Adrenal gland (tissue), 12 donors: ENCODE measurements around the gene STIL. TPM values are rescaled to one million over a fixed set of nuclear protein-coding genes. Genes with fewer than 3 reads are reported as not detected.

ENCODE experiments used
- DNase-seq, 7 donors: peaks; one replicate each; pipeline ENCODE4 v3.0.0-alpha.2; 2019 to 2020
- H3K27ac ChIP-seq, 5 donors: fragments of 200-600 bp; sonication (generic) in 4 of 5; 1 replicate in 3 of 5; 2 replicates in 2 of 5; pipeline versions ENCODE4 v1.5.1 to v1.8.0; 2016 to 2020; ENCODE audit warnings: mild to moderate bottlenecking in 1 of 5
- H3K27me3 ChIP-seq: fragments of 200-600 bp; 2 replicates; pipeline ENCODE4 v1.8.0; 2021
- H3K36me3 ChIP-seq, 2 donors: fragments of 200-600 bp; replicated peaks in 1 of 2; 1 replicate in 1 of 2; 2 replicates in 1 of 2; pipeline versions ENCODE4 v1.5.1 to v1.8.0; 2018 to 2022
- H3K4me1 ChIP-seq, 2 donors: fragments of 200-600 bp; replicated peaks in 1 of 2; 1 replicate in 1 of 2; 2 replicates in 1 of 2; pipeline versions ENCODE4 v1.5.1 to v1.8.0; 2018 to 2021
- H3K4me3 ChIP-seq, 4 donors: fragments of 200-600 bp; sonication (generic) in 3 of 4; one replicate each; pipeline ENCODE4 v1.5.1; 2016 to 2018
- H3K9me3 ChIP-seq, 3 donors: fragments of 200-600 bp; sonication (generic) in 1 of 3; replicated peaks in 1 of 3; 1 replicate in 2 of 3; 2 replicates in 1 of 3; pipeline versions ENCODE4 v1.5.1 to v1.8.0; 2016 to 2021
- POLR2A ChIP-seq, 2 donors: fragments of 450-650 bp; IDR thresholded peaks; one replicate each; pipeline ENCODE4 v1.6.1; 2017; ENCODE audit warnings: antibody characterized with exemption in 2 of 2, mild to moderate bottlenecking in 2 of 2, moderate library complexity in 1 of 2
- WGBS, 4 donors: extraction: QIAGEN DNeasy Blood & Tissue Kit in 2 of 4; methylation state at CpG; one replicate each; pipeline versions ENCODE4 v1.1.5 to v1.1.7; 2013 to 2017; 5-methylcytosine and 5-hydroxymethylcytosine counted together
- intact Hi-C, 2 donors: fragments of 100-400 bp; cut with DNase I; formaldehyde crosslinking; loops; one replicate each; pipeline versions ENCODE4 v1.14.1 to v1.15.0; 2022 to 2023
- polyA plus RNA-seq, 3 donors: library from polyadenylated mRNA; stranded (reverse); fragments of 200-250 nt in 2 of 3; fragments of 350-450 nt in 1 of 3; fragmentation: Illumina TruSeq in 1 of 3; extraction: RNeasy Lipid Tissue Mini Kit (QIAGEN cat#74804) in 1 of 3; gene quantifications; one replicate each; pipeline ENCODE4 v1.2.3, GENCODE V29; 2013 to 2014
- total RNA-seq, 9 donors: library from RNA; depleted of rRNA in 4 of 9; stranded (reverse); fragments of >200 nt in 4 of 9; fragments of 120-200 nt in 1 of 9; fragmentation: NEBNext Ultra II Directional in 1 of 9; extraction: Animal tissue kit (Norgen Biotek cat#: 25700) in 1 of 9; gene quantifications; one replicate each; pipeline versions ENCODE4 v1.1.0 to v1.2.4, GENCODE V29; 2013 to 2023
- TF ChIP-seq, protein P1 (sequence below), 6 experiments: fragments of 450-650 bp in 4 of 6; fragments of 200-600 bp in 2 of 6; sonication (generic) in 1 of 6; IDR thresholded peaks; 1 replicate in 5 of 6; 2 replicates in 1 of 6; pipeline versions ENCODE4 v1.5.1 to v1.8.0; 2016 to 2021; ENCODE audit warnings: antibody characterized with exemption in 6 of 6, mild to moderate bottlenecking in 2 of 6, moderate library complexity in 1 of 6
- donor health status: healthy with polysubstance abuse.
- donor health status: Bipolar disorder and iron deficiency.
- donor health status: DM: yes; HTN: yes; CAD: no.
- donor health status: DM: no; HTN: no; CAD: no.
- donor health status: DM: no; HTN: no; CAD: no.
- donor health status: DM: yes; HTN: yes; CAD: no.

STIL gene
- total and polyA plus RNA-seq, 12 donors, result 0.24 to 7.0 (median 1.4) TPM

DNA sequence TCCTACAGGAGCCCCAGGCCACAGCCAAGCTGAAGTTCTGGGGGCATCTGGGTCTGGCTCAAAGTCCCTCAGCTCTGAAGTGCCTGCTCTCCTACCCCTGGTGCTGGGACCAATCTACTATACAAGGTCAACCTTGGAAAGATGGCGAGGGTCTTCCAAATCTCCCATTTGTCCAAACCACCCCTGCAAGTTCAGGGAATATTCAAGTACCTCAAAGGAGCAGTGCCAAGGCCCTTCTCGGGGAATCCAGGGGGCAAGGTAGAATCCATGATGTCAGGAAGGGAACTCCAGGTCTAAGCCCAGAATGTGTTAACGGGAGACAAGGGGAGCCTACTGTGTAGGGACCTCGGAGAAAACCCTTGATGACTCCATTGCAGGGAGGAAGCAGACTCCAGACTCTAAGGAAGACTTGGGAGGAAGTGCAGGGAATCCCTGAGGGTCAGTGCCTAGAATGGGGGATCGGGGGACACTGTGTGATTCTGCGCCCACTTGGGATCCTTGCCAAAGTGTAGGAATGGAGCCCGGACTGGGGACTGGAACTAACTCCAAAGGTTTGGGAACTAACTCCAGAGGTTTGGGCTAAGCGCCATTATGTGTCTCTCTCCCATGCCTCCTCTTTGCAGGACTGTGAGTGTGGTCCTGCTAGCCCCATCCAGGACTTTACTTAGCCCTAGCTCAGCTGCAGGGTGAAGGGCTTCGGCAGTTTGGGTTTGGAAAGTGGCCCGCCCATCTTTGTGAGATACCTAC lies 90.6 kb downstream of the STIL start:
- 53 to 66% (median 61%) methylated on average over 7 to 10 of the region's 10 CpGs for WGBS, 4 donors
- no peak overlapping the region for H3K4me3 ChIP-seq
- no peak overlapping the region for H3K27ac ChIP-seq
- H3K27me3 ChIP-seq, result peaks cover 38% of the 10 kb centered on the region
- intact Hi-C loops, result no loop called here
- H3K9me3 ChIP-seq, result no peaks in the 10 kb centered on the region
- H3K36me3 ChIP-seq, result no peaks in the 10 kb centered on the region
- no peak for TF ChIP-seq POLR2A (IDR thresholded peaks at IDR 0.05)
- TF ChIP-seq, protein P1, sequence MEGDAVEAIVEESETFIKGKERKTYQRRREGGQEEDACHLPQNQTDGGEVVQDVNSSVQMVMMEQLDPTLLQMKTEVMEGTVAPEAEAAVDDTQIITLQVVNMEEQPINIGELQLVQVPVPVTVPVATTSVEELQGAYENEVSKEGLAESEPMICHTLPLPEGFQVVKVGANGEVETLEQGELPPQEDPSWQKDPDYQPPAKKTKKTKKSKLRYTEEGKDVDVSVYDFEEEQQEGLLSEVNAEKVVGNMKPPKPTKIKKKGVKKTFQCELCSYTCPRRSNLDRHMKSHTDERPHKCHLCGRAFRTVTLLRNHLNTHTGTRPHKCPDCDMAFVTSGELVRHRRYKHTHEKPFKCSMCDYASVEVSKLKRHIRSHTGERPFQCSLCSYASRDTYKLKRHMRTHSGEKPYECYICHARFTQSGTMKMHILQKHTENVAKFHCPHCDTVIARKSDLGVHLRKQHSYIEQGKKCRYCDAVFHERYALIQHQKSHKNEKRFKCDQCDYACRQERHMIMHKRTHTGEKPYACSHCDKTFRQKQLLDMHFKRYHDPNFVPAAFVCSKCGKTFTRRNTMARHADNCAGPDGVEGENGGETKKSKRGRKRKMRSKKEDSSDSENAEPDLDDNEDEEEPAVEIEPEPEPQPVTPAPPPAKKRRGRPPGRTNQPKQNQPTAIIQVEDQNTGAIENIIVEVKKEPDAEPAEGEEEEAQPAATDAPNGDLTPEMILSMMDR (IDR thresholded peaks at IDR 0.05), result no peak
- H3K4me1 ChIP-seq, result peaks cover 0 to 10% of the 10 kb centered on the region in 2 donors
- no peak for DNase-seq

DNA sequence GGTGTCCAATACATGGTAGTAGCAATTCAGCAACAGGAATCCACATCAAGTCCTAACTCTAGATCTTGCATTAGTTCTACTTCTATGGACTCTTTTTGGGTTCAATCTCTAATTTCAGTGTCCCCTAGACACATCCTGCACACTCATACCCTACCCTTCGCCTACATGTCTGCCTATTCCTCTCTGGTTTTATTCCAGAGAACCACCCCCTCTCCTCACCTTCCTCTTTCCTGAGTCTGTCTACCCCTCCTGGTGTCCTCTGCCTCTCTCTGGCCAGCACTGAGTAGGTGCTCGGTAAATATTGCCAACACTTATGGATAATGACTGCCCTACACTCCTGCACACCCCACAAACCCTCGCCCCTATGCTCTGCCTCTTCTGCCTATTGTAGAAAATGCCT lies 91.5 kb downstream of the STIL start:
- TF ChIP-seq, protein P1 (IDR thresholded peaks at IDR 0.05), result no peak
- no peak for TF ChIP-seq POLR2A (IDR thresholded peaks at IDR 0.05)
- Histone ChIP-seq H3K4me1 (peaks cover 0 to 10% of the 10 kb centered on the region in 2 donors), H3K27me3 (peaks cover 29% of the 10 kb centered on the region), H3K27ac (no peak overlapping the region), H3K4me3 (no peak overlapping the region), H3K9me3 (no peaks in the 10 kb centered on the region), H3K36me3 (no peaks in the 10 kb centered on the region)
- 85 to 96% (median 86%) methylated on average over 3 of the region's 3 CpGs for WGBS, 4 donors
- intact Hi-C loops, result no loop called here
- DNase-seq, result no peak

DNA sequence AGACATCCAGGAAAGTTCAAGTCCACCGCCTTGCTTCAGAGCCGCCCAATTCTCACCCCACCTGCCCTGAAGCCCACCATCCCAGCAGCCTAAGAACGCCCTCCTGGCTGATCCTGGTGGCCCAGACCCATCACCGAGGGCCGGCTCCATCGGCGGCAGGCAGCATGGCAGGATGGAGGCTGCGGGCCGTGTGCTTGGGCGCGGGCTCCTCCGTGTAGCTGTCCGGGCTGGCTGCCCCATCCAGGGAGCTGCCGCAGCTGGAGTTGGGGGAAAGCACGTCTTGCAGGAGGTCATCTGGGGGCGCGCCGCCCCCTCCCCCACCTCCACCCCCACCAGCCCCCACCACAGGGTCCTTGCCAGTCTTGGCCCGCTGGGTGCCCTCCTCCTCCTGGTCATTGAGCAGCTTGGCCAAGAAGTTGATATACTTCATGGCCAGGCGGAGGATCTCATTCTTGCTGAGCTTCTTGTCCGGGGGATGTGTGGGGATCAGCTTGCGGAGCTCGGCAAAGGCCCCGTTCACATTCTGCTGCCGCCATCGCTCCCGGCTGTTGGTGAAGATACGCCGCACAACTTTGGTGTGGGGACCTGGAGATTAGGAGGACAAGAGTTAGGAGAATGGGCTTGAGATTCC lies 94.2 kb downstream of the STIL start:
- DNase-seq, result no peak
- Histone ChIP-seq H3K27ac (no peak overlapping the region), H3K9me3 (no peaks in the 10 kb centered on the region), H3K36me3 (no peaks in the 10 kb centered on the region), H3K27me3 (peaks cover 4% of the 10 kb centered on the region), H3K4me1 (no peaks in the 10 kb centered on the region), H3K4me3 (no peak overlapping the region)
- intact Hi-C loops, result no loop called here
- TF ChIP-seq POLR2A (IDR thresholded peaks at IDR 0.05), result no peak
- TF ChIP-seq, protein P1 (IDR thresholded peaks at IDR 0.05), result no peak
- 82 to 91% (median 89%) methylated on average over 14 to 29 of the region's 29 CpGs for WGBS, 4 donors

DNA sequence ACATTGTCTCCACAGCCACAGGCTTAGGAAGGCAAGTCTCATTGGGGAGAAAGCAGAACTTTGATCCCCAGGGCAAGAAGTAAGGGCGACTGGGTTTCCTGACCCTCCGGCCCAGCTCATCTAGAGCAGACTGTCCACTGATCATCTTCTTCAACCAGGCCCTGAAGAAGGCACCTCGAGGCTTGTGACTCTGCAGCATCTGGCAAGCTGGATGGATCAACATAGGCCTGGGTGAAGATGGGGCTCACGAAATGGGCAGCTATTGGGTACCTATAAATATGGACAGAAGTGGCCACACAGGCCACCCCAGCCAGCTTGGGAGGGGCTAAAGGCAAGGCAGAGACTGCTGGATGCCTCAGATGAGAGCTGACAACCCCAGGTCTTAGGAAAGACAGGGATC lies 94.9 kb downstream of the STIL start:
- intact Hi-C loops, result no loop called here
- H3K27me3 ChIP-seq, result no peaks in the 10 kb centered on the region

More for the DNA sequence above, 94.9 kb downstream of the STIL start:
- no peak overlapping the region for H3K27ac ChIP-seq
- no peak for TF ChIP-seq POLR2A (IDR thresholded peaks at IDR 0.05)
- TF ChIP-seq, protein P1 (IDR thresholded peaks at IDR 0.05), result no peak
- H3K9me3 ChIP-seq, result no peaks in the 10 kb centered on the region
- H3K4me3 ChIP-seq, result no peak overlapping the region
- DNase-seq, result no peak
- 62 to 88% (median 81%) methylated on average over 3 to 4 of the region's 4 CpGs for WGBS, 4 donors
- no peaks in the 10 kb centered on the region for H3K4me1 ChIP-seq
- H3K36me3 ChIP-seq, result no peaks in the 10 kb centered on the region
